ENCODE results near the gene IRF3.
"Not testable (repeated sequence)": the region's sequence is repeated elsewhere in the genome, so short reads cannot be mapped to it uniquely, and the experiment has no call there.

The IRF3 gene

DNA sequence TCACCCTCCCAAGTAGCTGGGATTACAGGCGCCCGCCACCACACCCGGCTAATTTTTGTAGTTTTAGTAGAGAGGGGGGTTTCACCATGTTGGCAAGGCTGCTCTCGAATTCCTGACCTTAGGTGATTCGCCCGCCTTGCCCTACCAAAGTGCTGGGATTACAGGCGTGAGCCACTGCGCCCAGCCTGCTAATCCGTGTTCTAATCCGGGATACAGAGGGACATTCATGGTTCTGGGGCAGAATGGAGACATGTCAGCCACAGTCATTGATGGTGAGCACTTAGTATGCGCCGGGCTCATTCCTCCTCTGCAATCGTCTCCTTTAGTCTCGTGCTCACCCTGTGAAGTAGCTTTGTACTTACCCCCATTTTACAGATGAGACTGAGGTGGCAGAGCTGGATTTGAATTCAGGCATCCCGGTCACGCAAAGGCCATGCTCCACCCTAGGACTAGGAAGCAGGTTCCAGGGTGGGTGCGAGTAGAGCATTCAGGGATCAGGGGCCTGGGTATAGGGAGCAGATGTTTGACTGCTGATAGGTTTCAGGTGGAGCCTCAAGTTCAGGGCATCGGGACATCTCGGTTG is 34.0 kb downstream of the IRF3 start:
- in situ Hi-C loops (cut with HindIII; ENCODE audit: low pct_unique_long_range_greater_than_20kb, low sequenced_read_pairs), result no loop called here
- TF ChIP-seq JUND (IDR thresholded peaks at IDR 0.05; ENCODE audit: low read depth), result no peak
- no peak for DNase-seq (ENCODE audit: low read depth in 1 of 2, low spot score in 1 of 2)

- no peak for TF ChIP-seq JUND (IDR thresholded peaks at IDR 0.05; ENCODE audit: low read depth)
Measured at GRCh38 chr19:49631014-49631588, 34.6 kb downstream of the IRF3 start.

DNA sequence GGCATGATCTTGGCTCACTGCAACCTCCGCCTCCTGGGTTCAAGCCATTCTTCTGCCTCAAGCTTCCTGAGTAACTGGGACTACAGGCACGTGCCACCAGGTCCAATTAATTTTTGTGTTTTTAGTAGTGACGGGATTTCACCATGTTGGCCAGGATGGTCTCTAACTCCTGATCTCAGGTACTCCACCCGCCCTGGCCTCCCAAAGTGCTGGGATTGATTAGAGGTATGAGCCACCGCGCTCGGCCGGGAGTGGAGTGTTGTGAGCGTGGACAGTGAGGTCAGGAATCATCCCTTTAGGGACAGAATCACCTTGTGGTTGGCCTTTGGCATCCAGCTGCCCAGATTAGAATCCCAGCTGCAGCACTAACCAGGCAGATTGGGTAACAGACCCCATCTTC is 36.0 kb downstream of the IRF3 start:
- in situ Hi-C loops (cut with HindIII; ENCODE audit: low pct_unique_long_range_greater_than_20kb, low sequenced_read_pairs), result no loop called here
- no peak for DNase-seq (ENCODE audit: low read depth in 1 of 2, low spot score in 1 of 2)
- no peak for TF ChIP-seq JUND (IDR thresholded peaks at IDR 0.05; ENCODE audit: low read depth)

More at GRCh38 chr19:49631014-49631588, 34.6 kb downstream of the IRF3 start:
- in situ Hi-C loops (cut with HindIII; ENCODE audit: low pct_unique_long_range_greater_than_20kb, low sequenced_read_pairs), result no loop called here
- no peak for DNase-seq (ENCODE audit: low read depth in 1 of 2, low spot score in 1 of 2)

DNA sequence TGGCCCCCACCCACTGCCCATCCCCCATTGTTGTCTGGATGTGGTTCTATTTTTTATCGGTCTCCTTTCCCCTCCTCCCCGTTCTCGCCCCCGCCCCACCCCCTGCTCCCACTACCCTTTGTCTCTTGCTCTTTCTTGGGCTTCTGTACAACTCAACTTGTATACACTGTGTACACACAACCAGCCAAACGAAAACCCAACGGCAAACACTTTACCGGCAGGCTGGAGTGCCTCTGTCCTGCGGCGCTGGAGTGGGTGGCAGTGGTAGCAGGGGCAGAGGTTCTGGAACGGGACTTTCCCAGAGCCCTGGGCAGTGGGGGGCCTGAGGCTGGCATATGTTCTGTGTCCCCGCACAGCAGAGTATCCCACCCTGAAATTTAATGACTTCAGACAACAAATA is 39.4 kb downstream of the IRF3 start:
- no peak for DNase-seq (ENCODE audit: low read depth in 1 of 2, low spot score in 1 of 2)
- in situ Hi-C loops (cut with HindIII; ENCODE audit: low pct_unique_long_range_greater_than_20kb, low sequenced_read_pairs), result no loop called here
- no peak for TF ChIP-seq JUND (IDR thresholded peaks at IDR 0.05; ENCODE audit: low read depth)

- TF ChIP-seq JUND (IDR thresholded peaks at IDR 0.05; ENCODE audit: low read depth), result no peak
- DNase-seq (ENCODE audit: low read depth in 1 of 2, low spot score in 1 of 2), result no peak
- in situ Hi-C loops (cut with HindIII; ENCODE audit: low pct_unique_long_range_greater_than_20kb, low sequenced_read_pairs), result no loop called here
Measured at GRCh38 chr19:49624967-49625910, 40.4 kb downstream of the IRF3 start.

GRCh38 chr19:49617860-49618259 is 47.8 kb downstream of the IRF3 start:
- DNase-seq (ENCODE audit: low read depth in 1 of 2, low spot score in 1 of 2); in situ Hi-C loops (cut with HindIII; ENCODE audit: low pct_unique_long_range_greater_than_20kb, low sequenced_read_pairs): not testable (repeated sequence)

GRCh38 chr19:49616945-49617344 is 48.7 kb downstream of the IRF3 start:
- in situ Hi-C loops (cut with HindIII; ENCODE audit: low pct_unique_long_range_greater_than_20kb, low sequenced_read_pairs), result no loop called here
- no peak for TF ChIP-seq JUND (IDR thresholded peaks at IDR 0.05; ENCODE audit: low read depth)
- no peak for DNase-seq (ENCODE audit: low read depth in 1 of 2, low spot score in 1 of 2)

DNA sequence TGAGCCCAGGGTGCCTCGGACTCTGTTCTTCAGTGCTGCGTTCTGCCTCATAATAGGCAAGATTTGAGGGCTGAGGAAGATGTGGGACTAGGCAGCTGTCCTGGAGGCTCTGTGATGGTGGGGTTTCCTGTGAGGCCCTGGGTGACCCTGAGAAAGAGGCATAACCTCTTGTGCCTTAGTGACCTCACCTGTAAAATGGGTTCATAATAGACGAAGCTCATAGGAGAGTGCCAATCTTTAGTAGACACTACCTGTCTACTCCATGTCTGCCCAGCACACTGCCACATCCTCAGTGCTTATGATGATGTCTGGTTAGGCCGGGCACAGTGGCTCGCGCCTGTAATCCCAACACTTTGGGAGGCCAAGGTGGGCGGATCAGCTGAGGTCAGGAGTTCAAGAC is 49.1 kb downstream of the IRF3 start:
- no peak for DNase-seq (ENCODE audit: low read depth in 1 of 2, low spot score in 1 of 2)
- in situ Hi-C loops (cut with HindIII; ENCODE audit: low pct_unique_long_range_greater_than_20kb, low sequenced_read_pairs), result no loop called here
- TF ChIP-seq JUND (IDR thresholded peaks at IDR 0.05; ENCODE audit: low read depth), result no peak

DNA sequence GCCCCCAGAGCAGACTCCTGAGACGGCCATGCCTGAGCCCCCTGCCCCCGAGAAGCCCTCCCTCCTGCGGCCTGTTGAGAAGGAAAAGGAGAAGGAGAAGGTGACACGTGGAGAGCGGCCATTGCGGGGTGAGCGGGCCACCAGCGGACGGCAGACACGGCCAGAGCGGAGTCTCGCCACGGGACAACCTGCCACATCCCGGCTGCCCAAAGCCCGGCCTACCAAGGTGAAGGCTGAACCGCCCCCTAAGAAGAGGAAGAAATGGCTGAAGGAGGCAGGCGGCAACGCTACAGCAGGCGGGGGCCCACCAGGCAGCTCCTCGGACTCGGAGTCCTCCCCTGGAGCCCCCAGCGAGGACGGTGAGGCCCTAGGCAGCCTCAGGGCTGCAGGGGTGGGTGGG is 49.8 kb downstream of the IRF3 start:
- in situ Hi-C loops (cut with HindIII; ENCODE audit: low pct_unique_long_range_greater_than_20kb, low sequenced_read_pairs), result no loop called here
- no peak for TF ChIP-seq JUND (IDR thresholded peaks at IDR 0.05; ENCODE audit: low read depth)
- DNase-seq (ENCODE audit: low read depth in 1 of 2, low spot score in 1 of 2), result no peak

GRCh38 chr19:49614096-49614833 is 51.4 kb downstream of the IRF3 start:
- DNase-seq (ENCODE audit: low read depth in 1 of 2, low spot score in 1 of 2), result no peak
- TF ChIP-seq JUND (IDR thresholded peaks at IDR 0.05; ENCODE audit: low read depth), result no peak
- in situ Hi-C loops (cut with HindIII; ENCODE audit: low pct_unique_long_range_greater_than_20kb, low sequenced_read_pairs), result no loop called here

DNA sequence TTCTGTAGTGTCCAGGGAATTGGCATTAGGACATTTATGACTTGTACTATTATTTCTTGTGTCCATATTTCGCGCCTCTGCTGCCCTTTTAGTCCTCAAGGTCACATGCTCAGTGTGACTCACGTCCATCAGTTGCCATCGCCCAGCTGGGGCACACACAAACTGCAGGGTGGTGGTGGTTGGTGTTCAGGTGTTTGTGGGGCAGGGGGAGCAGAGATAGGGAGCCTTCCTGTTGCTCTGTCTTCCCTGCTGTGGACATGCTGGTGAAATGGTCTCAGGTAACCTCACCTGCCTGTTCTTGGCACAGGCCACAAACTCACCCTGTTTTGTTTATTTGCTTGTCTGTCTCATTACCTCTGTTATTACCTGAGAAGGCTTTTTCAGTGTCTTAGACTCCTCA is 52.3 kb downstream of the IRF3 start:
- in situ Hi-C loops (cut with HindIII; ENCODE audit: low pct_unique_long_range_greater_than_20kb, low sequenced_read_pairs), result no loop called here
- no peak for DNase-seq (ENCODE audit: low read depth in 1 of 2, low spot score in 1 of 2)
- TF ChIP-seq JUND (IDR thresholded peaks at IDR 0.05; ENCODE audit: low read depth), result no peak
